ENCODE data around the gene AHI1. TPM values are rescaled to one million over a fixed set of nuclear protein-coding genes. Genes with fewer than 3 reads are reported as not detected.

AHI1 gene
- total RNA-seq, 1 experiment from 2014 or later, result 8.9 TPM

DNA sequence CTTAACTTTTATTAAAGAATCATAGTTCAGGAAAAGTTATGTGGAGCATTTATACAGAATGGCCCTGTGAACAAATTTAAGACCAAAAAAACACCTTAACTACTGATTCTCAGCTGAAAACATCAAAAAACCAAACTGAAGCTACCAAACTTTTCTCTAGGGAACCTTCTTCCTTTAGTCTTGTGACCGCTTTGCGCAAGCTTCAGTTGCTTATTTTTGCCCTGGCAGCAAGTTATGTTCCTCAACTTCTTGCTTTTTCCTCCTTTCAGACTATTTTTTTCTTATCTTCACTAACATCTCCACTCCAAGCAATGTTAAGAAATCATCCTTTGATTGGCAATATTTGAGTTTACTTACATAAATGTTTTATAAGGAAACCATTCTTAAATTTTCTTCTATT lies 216.3 kb downstream of the AHI1 start:
- H3K4me2 ChIP-seq (ENCODE audit: low read length), result no peak overlapping the region
- H3K9ac ChIP-seq (ENCODE audit: low read length), result no peak overlapping the region
- ChIA-PET POLR2A (ENCODE audit: unreplicated experiment) (no interaction called here), CTCF (no interaction called here)
- H3K9me2 ChIP-seq (replicated peaks; ENCODE audit: low read length), result no peaks in the 10 kb centered on the region
- H3K4me1 ChIP-seq (ENCODE audit: insufficient read depth, low read length), result no peaks in the 10 kb centered on the region
- H3K79me2 ChIP-seq (ENCODE audit: low read length), result no peaks in the 10 kb centered on the region
- TF ChIP-seq EZH2phosphoT487 (IDR thresholded peaks at IDR 0.05; ENCODE audit: borderline replicate concordance, low read length), result no peak
- TF ChIP-seq EZH2 (IDR thresholded peaks at IDR 0.05; ENCODE audit: low read length, unreplicated experiment), result no peak
- TF ChIP-seq, protein P1, sequence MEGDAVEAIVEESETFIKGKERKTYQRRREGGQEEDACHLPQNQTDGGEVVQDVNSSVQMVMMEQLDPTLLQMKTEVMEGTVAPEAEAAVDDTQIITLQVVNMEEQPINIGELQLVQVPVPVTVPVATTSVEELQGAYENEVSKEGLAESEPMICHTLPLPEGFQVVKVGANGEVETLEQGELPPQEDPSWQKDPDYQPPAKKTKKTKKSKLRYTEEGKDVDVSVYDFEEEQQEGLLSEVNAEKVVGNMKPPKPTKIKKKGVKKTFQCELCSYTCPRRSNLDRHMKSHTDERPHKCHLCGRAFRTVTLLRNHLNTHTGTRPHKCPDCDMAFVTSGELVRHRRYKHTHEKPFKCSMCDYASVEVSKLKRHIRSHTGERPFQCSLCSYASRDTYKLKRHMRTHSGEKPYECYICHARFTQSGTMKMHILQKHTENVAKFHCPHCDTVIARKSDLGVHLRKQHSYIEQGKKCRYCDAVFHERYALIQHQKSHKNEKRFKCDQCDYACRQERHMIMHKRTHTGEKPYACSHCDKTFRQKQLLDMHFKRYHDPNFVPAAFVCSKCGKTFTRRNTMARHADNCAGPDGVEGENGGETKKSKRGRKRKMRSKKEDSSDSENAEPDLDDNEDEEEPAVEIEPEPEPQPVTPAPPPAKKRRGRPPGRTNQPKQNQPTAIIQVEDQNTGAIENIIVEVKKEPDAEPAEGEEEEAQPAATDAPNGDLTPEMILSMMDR (conservative IDR thresholded peaks at IDR 0.05; ENCODE audit: low read depth, low read length), result no peak
- ATAC-seq (no peak), DNase-seq (no peak)
- no peaks in the 10 kb centered on the region for H3F3A ChIP-seq (ENCODE audit: low read length, unreplicated experiment)
- no peaks in the 10 kb centered on the region for H3K27me3 ChIP-seq (ENCODE audit: low read length)
- H3K9me3 ChIP-seq (ENCODE audit: low read length), result no peaks in the 10 kb centered on the region
- BruUV-seq (replicated peaks), result no TSS peak
- no peaks in the 10 kb centered on the region for H4K20me1 ChIP-seq (ENCODE audit: low read length)
- intact Hi-C loops (cut with micrococcal nuclease), result no loop called here
- no peak overlapping the region for H2AFZ ChIP-seq (ENCODE audit: low read length)
- no peak overlapping the region for H3K27ac ChIP-seq (ENCODE audit: low read length)
- no peak overlapping the region for H3K4me3 ChIP-seq (ENCODE audit: low read length)
- H3K36me3 ChIP-seq (ENCODE audit: low read depth, low read length), result no peaks in the 10 kb centered on the region

DNA sequence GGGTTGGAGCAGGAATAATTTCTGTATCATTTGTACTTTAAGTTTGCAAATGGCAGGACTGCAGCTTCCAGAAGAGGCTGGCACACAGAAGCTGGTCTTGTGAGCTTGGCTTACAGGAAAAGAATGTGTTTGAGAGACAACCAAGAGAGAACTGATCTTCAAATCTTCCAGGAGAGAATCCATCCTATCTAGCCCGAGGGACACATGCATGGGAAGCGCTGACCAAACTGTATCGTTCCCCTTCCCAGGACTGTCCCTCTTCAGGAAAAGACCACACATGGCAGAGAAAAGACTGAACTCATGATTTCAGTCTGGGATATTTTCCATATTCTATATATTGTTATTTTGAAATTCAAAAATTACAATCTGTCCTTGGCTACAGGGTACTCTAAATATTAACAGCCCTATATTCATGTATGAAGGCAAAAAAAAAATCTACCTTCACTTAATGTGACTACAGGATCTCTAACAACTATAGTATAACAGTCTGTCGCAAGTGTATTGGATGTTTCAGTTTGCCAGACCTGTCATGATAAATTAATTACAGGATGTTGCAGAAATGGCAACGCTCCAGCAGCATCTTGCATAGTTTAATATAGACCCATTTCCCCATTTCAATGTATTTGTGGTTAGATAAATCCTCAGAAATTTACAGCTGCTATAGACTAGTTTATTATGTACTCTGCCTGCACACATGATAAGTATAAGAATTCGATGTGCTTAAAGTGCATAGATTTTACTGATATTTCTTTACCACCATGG lies 217.0 kb downstream of the AHI1 start:
- H3K4me2 ChIP-seq (ENCODE audit: low read length), result no peak overlapping the region
- H3K27ac ChIP-seq (ENCODE audit: low read length), result no peak overlapping the region
- no peaks in the 10 kb centered on the region for H3K36me3 ChIP-seq (ENCODE audit: low read depth, low read length)
- TF ChIP-seq EZH2phosphoT487 (IDR thresholded peaks at IDR 0.05; ENCODE audit: borderline replicate concordance, low read length) (no peak), EZH2 (IDR thresholded peaks at IDR 0.05; ENCODE audit: low read length, unreplicated experiment) (no peak)
- TF ChIP-seq, protein P1 (conservative IDR thresholded peaks at IDR 0.05; ENCODE audit: low read depth, low read length), result no peak
- no peak overlapping the region for H3K4me3 ChIP-seq (ENCODE audit: low read length)
- BruUV-seq (replicated peaks), result no TSS peak
- no peaks in the 10 kb centered on the region for H3K4me1 ChIP-seq (ENCODE audit: insufficient read depth, low read length)
- H3F3A ChIP-seq (ENCODE audit: low read length, unreplicated experiment), result no peaks in the 10 kb centered on the region
- ATAC-seq (no peak), DNase-seq (no peak)
- no peak overlapping the region for H2AFZ ChIP-seq (ENCODE audit: low read length)
- no peaks in the 10 kb centered on the region for H3K27me3 ChIP-seq (ENCODE audit: low read length)
- H3K9me3 ChIP-seq (ENCODE audit: low read length), result no peaks in the 10 kb centered on the region
- H3K9ac ChIP-seq (ENCODE audit: low read length), result no peak overlapping the region
- ChIA-PET POLR2A (ENCODE audit: unreplicated experiment) (no interaction called here), CTCF (no interaction called here)
- no peaks in the 10 kb centered on the region for H4K20me1 ChIP-seq (ENCODE audit: low read length)
- H3K9me2 ChIP-seq (replicated peaks; ENCODE audit: low read length), result no peaks in the 10 kb centered on the region
- intact Hi-C loops (cut with micrococcal nuclease), result no loop called here
- H3K79me2 ChIP-seq (ENCODE audit: low read length), result no peaks in the 10 kb centered on the region

DNA sequence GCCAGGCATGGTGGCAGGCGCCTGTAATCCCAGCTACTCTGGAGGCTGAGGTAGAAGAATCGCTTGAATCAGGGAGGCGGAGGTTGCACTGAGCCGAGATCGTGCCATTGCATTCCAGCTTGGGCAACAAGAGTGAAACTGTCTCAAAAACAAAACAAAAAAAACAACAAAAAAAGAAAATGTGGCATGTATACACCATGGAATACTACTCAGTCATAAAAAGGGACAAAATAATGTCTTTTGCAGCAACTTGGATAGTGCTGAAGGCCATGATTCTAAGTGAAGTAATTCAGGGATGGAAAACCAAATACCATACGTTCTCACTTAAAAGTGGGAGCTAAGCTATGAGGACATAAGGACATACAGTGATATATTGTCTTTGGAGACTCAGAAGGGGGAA lies 220.1 kb downstream of the AHI1 start:
- no peaks in the 10 kb centered on the region for H3K9me3 ChIP-seq (ENCODE audit: low read length)
- ChIA-PET POLR2A (ENCODE audit: unreplicated experiment) (no interaction called here), CTCF (no interaction called here)
- no peak overlapping the region for H2AFZ ChIP-seq (ENCODE audit: low read length)
- no peak overlapping the region for H3K9ac ChIP-seq (ENCODE audit: low read length)
- ATAC-seq (no peak), DNase-seq (no peak)
- H3K36me3 ChIP-seq (ENCODE audit: low read depth, low read length), result no peaks in the 10 kb centered on the region
- no TSS peak for BruUV-seq (replicated peaks)
- no peak overlapping the region for H3K4me2 ChIP-seq (ENCODE audit: low read length)
- no peaks in the 10 kb centered on the region for H4K20me1 ChIP-seq (ENCODE audit: low read length)
- H3K27ac ChIP-seq (ENCODE audit: low read length), result no peak overlapping the region
- H3K4me3 ChIP-seq (ENCODE audit: low read length), result no peak overlapping the region
- H3K4me1 ChIP-seq (ENCODE audit: insufficient read depth, low read length), result no peaks in the 10 kb centered on the region
- no peaks in the 10 kb centered on the region for H3K27me3 ChIP-seq (ENCODE audit: low read length)
- no peaks in the 10 kb centered on the region for H3F3A ChIP-seq (ENCODE audit: low read length, unreplicated experiment)
- no peaks in the 10 kb centered on the region for H3K79me2 ChIP-seq (ENCODE audit: low read length)
- H3K9me2 ChIP-seq (replicated peaks; ENCODE audit: low read length), result no peaks in the 10 kb centered on the region
- TF ChIP-seq, protein P1 (conservative IDR thresholded peaks at IDR 0.05; ENCODE audit: low read depth, low read length), result no peak
- TF ChIP-seq EZH2 (IDR thresholded peaks at IDR 0.05; ENCODE audit: low read length, unreplicated experiment) (no peak), EZH2phosphoT487 (IDR thresholded peaks at IDR 0.05; ENCODE audit: borderline replicate concordance, low read length) (no peak)
- intact Hi-C loops (cut with micrococcal nuclease), result no loop called here

All from PC-3 (cell line).